GM21526 (cell line): Measurements from ENCODE around the gene BMPR1B.

Experiments used
- ATAC-seq: cut with Tn5 transposase; IDR thresholded peaks from one replicate; pipeline ENCODE4 v1.9.1; 2021; ENCODE audit warnings: moderate library complexity; ENCODE audit not compliant: unreplicated experiment, low FRiP score

The BMPR1B gene

DNA sequence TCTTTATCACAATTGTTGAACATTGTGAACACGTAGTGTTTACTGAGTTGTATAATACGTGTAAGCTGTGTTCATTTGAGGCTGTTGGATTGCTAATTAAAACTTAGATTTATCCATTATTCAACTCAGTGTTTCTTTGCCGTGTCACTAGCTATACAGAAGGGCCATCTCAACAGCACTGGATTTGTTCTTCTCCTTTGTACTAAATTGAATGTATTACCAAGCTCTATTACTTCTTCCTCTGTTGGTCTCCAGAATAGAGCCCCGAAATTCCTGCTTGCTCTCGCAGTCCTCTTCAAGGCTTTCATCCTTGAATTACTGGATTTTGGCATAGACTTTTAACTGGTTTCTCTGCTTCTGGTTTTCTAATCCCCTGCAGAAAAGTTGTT lies 182.8 kb downstream of the BMPR1B start:
- no peak for ATAC-seq

DNA sequence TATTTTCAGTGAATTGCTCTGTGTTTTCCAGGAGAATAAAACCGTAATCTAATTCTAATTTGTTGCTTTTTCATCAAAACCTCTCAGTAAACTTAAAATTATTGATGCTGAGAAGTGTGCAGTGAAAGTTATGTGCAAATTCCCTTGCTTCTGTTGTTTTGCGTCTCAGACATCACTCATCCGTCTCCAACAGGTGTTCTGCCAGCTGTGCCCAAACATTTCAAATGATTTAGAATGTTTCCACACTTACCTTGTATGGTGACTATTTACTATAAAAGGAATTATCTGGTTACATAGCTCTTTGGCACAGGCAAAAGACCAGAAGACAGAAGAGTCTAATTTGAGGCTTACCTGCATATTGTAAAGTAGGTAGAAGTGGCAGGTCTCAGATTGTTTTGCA lies 184.0 kb downstream of the BMPR1B start:
- no peak for ATAC-seq

DNA sequence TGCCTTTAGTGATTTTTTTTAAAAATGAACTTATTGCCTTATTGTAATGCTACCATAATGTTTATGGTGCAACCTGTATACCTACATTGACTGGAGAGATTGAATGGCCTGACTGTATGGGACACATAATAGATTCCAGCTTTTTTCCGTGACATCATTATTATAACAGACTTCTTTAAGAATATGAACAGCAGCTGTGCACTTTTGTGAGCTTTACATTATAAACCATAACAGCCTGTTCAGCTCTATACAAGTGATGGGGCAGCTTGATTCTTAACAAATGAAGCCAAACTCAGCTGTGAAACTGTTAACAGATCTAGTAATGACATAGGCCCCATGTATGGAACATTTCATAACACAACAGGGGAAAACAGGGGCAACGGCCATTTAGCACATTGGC lies 187.0 kb downstream of the BMPR1B start:
- ATAC-seq, result no peak

DNA sequence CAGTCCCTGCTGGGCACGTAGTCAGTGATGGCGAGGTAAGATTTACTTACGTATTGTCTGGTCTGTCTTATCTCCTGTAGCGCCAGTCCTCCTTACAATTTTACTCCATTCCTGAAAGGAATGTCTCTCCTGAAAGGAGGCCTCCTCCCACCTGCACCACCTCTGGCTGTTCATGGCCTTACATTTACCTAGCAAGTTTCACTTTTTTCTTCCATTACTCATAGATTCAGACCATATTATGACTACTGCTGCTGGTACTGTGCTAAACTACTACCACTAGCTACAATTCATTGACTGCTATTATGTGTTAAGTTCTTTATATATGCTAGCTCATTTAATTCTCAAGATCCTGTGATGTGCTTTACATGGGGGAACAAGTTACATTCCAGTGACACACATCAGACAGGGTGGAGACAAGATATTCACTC lies 189.9 kb downstream of the BMPR1B start:
- ATAC-seq, result no peak

- ATAC-seq, result no peak
Measured at GRCh38 chr4:94954251-94954650, 196.5 kb downstream of the BMPR1B start.

- ATAC-seq, result no peak
Measured at GRCh38 chr4:94957030-94957429, 199.3 kb downstream of the BMPR1B start.

DNA sequence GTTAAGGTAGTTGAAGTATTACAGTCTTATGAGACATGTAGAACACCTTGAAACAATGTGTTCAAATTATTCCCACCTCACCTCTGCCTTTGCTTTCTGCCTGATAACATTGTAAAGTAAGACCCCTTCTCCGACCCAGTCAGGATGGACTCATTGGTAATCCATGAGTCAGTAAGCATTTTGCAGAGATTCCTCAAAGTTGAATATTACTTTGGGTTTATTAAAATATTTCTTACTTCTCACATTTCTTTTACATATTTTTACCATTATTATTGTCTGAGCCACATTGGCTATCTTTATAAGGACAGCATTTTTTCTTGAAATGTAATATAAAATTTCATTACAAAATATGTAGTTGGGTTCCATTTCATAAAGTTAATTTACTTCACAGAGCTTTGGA lies 201.6 kb downstream of the BMPR1B start:
- no peak for ATAC-seq

DNA sequence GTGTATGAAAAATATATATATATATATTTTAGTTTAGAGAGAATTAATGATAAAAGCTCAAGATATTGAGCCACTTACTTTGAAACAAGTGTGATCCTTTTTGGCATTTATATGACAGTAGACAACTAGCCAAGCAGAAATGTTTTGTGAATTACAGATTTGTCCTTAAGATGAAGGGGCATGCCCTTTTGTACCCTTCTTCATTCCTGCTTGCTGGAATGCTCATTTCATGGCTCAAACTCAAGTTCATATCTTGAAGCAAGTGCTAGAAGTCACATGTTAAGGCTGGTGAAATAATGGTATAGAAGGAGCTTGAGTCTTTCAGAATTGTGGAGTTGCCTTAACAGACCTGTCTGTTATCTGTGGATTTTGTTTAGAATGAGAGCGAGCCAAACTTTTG lies 203.0 kb downstream of the BMPR1B start:
- ATAC-seq, result no peak

DNA sequence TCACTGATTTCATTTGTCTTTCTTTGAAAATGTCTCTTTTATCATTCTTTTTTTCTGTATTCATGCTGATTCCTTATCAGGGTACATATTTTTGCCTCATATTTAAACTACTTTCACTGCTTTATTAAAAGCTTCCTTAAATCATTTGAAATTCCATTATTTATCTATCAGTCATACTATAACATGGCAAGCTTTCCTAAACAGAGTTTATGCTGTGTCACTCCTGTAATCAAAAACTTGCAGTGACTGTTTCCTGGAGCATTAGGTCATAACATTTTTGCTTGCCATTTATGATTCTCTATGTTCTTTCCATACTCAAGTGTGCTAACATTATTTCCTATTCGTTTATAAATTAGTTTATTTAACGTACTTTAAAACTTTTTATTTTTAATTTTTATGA lies 203.7 kb downstream of the BMPR1B start:
- ATAC-seq, result no peak

GRCh38 chr4:94962484-94962883 lies 204.7 kb downstream of the BMPR1B start:
- no peak for ATAC-seq

DNA sequence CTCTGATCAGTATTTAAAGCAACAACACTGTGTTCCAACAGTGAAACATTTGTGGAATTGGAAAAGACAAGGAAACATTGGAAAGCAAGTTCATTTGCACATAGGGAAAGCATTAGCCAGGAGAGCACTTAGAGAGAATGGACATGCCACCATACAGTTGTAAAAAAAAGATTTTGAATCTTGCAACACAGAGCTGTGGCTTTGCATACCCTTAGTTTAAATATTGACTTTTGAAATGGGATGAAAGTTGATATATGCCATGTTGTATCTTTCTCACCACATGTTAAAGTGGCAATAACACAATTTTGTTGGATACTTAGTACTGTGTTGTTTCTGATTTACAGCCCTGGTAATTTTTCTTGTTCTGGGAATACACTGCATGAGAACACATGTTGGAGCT lies 208.1 kb downstream of the BMPR1B start:
- ATAC-seq, result no peak

- no peak for ATAC-seq
Measured at GRCh38 chr4:94968493-94968892, 210.7 kb downstream of the BMPR1B start.

- no peak for ATAC-seq
Measured at GRCh38 chr4:94970650-94971049, 212.9 kb downstream of the BMPR1B start.

GRCh38 chr4:94974773-94975172 lies 217.0 kb downstream of the BMPR1B start:
- ATAC-seq, result no peak

- no peak for ATAC-seq
Measured at GRCh38 chr4:94976371-94977011, 218.7 kb downstream of the BMPR1B start.

GRCh38 chr4:94978904-94979303 lies 221.1 kb downstream of the BMPR1B start:
- ATAC-seq, result no peak

DNA sequence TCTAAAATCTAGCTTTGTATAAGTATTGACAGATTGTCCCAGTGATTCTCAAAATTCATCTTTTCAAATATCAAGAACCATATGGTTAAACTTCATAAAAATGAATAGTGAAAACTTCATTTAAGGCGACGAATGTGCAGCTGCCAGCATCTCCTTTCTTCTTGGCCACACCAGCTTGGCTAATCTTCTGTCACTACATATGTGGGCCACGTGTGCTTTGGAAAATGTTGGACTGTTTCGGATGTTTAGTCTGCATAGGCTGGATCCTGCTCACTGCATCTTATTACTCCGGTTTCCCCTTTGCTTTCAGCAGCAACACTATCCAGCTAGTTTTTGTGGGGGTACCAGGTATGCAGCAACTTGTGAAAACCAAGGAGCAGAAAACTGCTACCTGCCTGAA lies 221.9 kb downstream of the BMPR1B start:
- ATAC-seq, result no peak

DNA sequence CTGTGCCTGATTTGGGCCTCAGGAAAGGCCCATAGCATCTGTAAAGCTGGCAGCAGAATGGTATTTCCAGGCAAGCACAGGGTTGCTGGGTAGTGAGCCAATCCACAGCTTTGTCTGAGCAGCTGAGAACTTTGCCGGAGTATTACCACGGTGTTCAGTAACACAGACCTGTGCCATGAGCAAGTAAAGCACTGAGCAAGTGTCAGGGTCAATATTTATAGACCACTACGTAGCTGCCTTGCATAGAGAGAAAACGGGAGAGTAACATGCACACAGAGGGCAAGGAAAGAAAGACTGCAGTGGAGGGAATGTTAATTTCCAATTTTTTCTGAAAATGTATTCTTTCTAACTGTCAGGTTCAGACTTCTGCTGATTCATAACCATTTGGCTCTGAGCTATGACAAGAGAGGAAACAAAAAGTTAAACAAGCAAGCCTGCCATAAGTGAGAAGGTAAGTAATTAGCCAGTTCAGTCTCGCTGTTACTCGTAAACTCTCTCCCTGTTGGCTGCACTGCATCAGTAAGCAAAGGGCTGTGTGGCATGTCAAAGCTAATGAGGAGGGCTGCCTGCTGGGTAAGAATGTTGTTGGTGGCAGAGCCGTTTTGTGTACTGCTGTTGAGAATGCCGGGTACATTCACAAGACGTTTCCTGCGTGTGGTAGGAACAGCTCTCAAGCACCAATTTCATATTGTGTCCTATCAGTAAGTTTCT lies 238.1 kb downstream of the BMPR1B start:
- ATAC-seq, result no peak

GRCh38 chr4:95000076-95000648 lies 242.4 kb downstream of the BMPR1B start:
- ATAC-seq, result no peak

DNA sequence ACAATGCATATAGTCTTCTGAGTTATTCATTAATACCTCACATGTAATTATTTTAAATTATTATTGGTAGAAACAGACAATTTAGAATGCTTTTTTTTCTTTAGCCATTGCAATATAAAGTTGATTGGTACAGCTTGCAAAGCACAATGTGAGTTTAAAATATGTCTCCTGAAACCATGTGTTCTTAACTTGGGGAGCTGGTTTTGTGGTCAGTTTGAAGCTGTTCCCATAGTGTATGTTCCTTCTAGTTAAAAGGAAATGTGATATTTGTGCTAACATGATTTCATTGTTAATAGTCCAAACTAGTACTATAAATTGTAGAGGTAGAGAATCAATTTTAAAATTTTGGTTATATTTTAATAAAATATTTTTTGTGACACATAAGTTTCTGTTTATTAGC lies 247.2 kb downstream of the BMPR1B start:
- no peak for ATAC-seq

DNA sequence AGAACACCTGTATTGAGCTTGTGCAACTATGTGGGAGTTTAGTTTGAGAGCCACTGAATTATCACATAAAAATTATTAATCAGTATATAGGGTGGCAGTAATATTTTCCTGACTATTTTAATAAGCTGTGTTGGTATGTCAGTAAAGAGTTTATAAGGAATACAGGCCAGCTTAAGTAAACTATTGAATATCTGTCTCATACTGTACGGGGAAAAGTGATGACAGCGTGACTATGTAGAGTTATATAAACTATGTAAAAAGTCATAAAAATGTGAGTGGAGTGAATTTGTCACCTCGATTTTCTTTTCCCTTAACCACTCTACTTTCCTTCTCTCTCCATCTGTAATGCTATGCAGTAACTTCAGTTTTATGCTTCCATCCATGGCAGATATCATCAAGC lies 250.2 kb downstream of the BMPR1B start:
- ATAC-seq, result no peak

GRCh38 chr4:95013236-95013635 lies 255.5 kb downstream of the BMPR1B start:
- ATAC-seq, result no peak
